GM18951 (cell line): ENCODE results near the gene PWWP2B.
"Not testable (repeated sequence)": the region's sequence is repeated elsewhere in the genome, so short reads cannot be mapped to it uniquely, and the experiment has no call there.

Source experiments
- POLR2A ChIP-seq: IDR thresholded peaks from 4 replicates; pipeline ENCODE4 v1.6.1; 2011; ENCODE audit warnings: mild to moderate bottlenecking; ENCODE audit not compliant: insufficient read length, insufficient read depth; ENCODE audit errors: extremely low read depth
- in situ Hi-C: fragments of 300-500 bp; cut with MboI; formaldehyde crosslinking; loops from one replicate; pipeline ENCODE4 v1.12.0; 2022; ENCODE audit warnings: low sequenced_read_pairs, mixed read lengths, inconsistent platforms; ENCODE audit not compliant: unreplicated experiment

PWWP2B gene

GRCh38 chr10:132376394-132376851 lies 20.6 kb upstream of the PWWP2B start:
- in situ Hi-C loops: no loop called here

GRCh38 chr10:132377326-132377725 lies 19.7 kb upstream of the PWWP2B start:
- no peak for TF ChIP-seq POLR2A
- in situ Hi-C loops: no loop called here

More at GRCh38 chr10:132376394-132376851, 20.6 kb upstream of the PWWP2B start:
- no peak for TF ChIP-seq POLR2A

- in situ Hi-C loops: not testable (repeated sequence)
Measured at GRCh38 chr10:132379026-132379425, 18.0 kb upstream of the PWWP2B start.

- in situ Hi-C loops: not testable (repeated sequence)
Measured at GRCh38 chr10:132380986-132381385, 16.0 kb upstream of the PWWP2B start.

GRCh38 chr10:132381741-132382140 lies 15.3 kb upstream of the PWWP2B start:
- in situ Hi-C loops: no loop called here
- no peak for TF ChIP-seq POLR2A

GRCh38 chr10:132382231-132382922 lies 14.6 kb upstream of the PWWP2B start:
- no peak for TF ChIP-seq POLR2A
- in situ Hi-C loops: no loop called here

- in situ Hi-C loops: no loop called here
- TF ChIP-seq POLR2A: no peak
Measured at GRCh38 chr10:132383101-132383500, 13.9 kb upstream of the PWWP2B start.

- in situ Hi-C loops: no loop called here
- no peak for TF ChIP-seq POLR2A
Measured at GRCh38 chr10:132383751-132384196, 13.2 kb upstream of the PWWP2B start.

- in situ Hi-C loops: no loop called here
- TF ChIP-seq POLR2A: no peak
Measured at GRCh38 chr10:132384618-132385388, 12.2 kb upstream of the PWWP2B start.

- in situ Hi-C loops: no loop called here
- no peak for TF ChIP-seq POLR2A
Measured at GRCh38 chr10:132385389-132385667, 11.7 kb upstream of the PWWP2B start.

GRCh38 chr10:132385721-132386418 lies 11.1 kb upstream of the PWWP2B start:
- TF ChIP-seq POLR2A: no peak
- in situ Hi-C loops: no loop called here

- in situ Hi-C loops: no loop called here
- no peak for TF ChIP-seq POLR2A
Measured at GRCh38 chr10:132386419-132386831, 10.6 kb upstream of the PWWP2B start.

- in situ Hi-C loops: not testable (repeated sequence)
Measured at GRCh38 chr10:132386896-132387295, 10.1 kb upstream of the PWWP2B start.

- no peak for TF ChIP-seq POLR2A
- in situ Hi-C loops: no loop called here
Measured at GRCh38 chr10:132387764-132388210, 9.2 kb upstream of the PWWP2B start.

- in situ Hi-C loops: no loop called here
- TF ChIP-seq POLR2A: no peak
Measured at GRCh38 chr10:132388891-132389432, 8.0 kb upstream of the PWWP2B start.
